ENCODE results near the gene PPM1H. TPM values are rescaled to one million over a fixed set of nuclear protein-coding genes. Genes with fewer than 3 reads are reported as not detected.
"Not testable (repeated sequence)": the region's sequence is repeated elsewhere in the genome, so short reads cannot be mapped to it uniquely, and the experiment has no call there.

The PPM1H gene
- total RNA-seq, 5 donors from 2014 or later (not counting 1 experiment from before 2014, with no cell fraction given): 0.18 to 0.82 (median 0.42) TPM

GRCh38 chr12:62664951-62665350 lies 270.0 kb downstream of the PPM1H start:
- H3K4me1 ChIP-seq (ENCODE audit: control insufficient read depth in 1 of 2, extremely low read depth in 1 of 2, insufficient read depth in 2 of 2, low read length in 2 of 2); POLR2A ChIA-PET; H3K27ac ChIP-seq (ENCODE audit: low read length); ATAC-seq (replicated peaks in 1 of 4); H3K27ac Mint-ChIP-seq; H3K9me3 Mint-ChIP-seq; H3K4me1 Mint-ChIP-seq; CTCF ChIA-PET; H3K4me3 ChIP-seq (ENCODE audit: control insufficient read depth in 1 of 2, extremely low read depth in 1 of 2, low read length in 1 of 2); H3K36me3 Mint-ChIP-seq; H3K4me3 Mint-ChIP-seq; H3K27me3 Mint-ChIP-seq; H3K9me3 ChIP-seq; H3K36me3 ChIP-seq (ENCODE audit: control insufficient read depth in 2 of 2, extremely low read depth in 1 of 2, insufficient read depth in 1 of 2, low read length in 1 of 2); DNase-seq; H3K27me3 ChIP-seq (replicated peaks in 1 of 2; ENCODE audit: control insufficient read depth in 2 of 2, extremely low read depth in 1 of 2, insufficient read depth in 2 of 2, low read length in 1 of 2): not testable (repeated sequence)
- 100% methylated on average over 1 of the region's 5 CpGs for WGBS (ENCODE audit: insufficient coverage)

GRCh38 chr12:62660756-62661155 lies 274.2 kb downstream of the PPM1H start:
- ChIA-PET CTCF (no interaction called here), POLR2A (no interaction called here)
- H3K36me3 Mint-ChIP-seq: no peaks in the 10 kb centered on the region
- peaks cover 0 to 7% of the 10 kb centered on the region in 2 experiments for H3K27me3 ChIP-seq (replicated peaks in 1 of 2; ENCODE audit: control insufficient read depth in 2 of 2, extremely low read depth in 1 of 2, insufficient read depth in 2 of 2, low read length in 1 of 2)
- 56% methylated on average over 2 of the region's 2 CpGs for WGBS (ENCODE audit: insufficient coverage)
- H3K4me1 Mint-ChIP-seq: no peaks in the 10 kb centered on the region
- peaks cover 0 to 3% of the 10 kb centered on the region in 2 experiments for H3K4me1 ChIP-seq (ENCODE audit: control insufficient read depth in 1 of 2, extremely low read depth in 1 of 2, insufficient read depth in 2 of 2, low read length in 2 of 2)
- no peak overlapping the region for H3K27ac ChIP-seq (ENCODE audit: low read length)
- H3K4me3 ChIP-seq (ENCODE audit: control insufficient read depth in 1 of 2, extremely low read depth in 1 of 2, low read length in 1 of 2): no peak overlapping the region
- no peaks in the 10 kb centered on the region for H3K36me3 ChIP-seq (ENCODE audit: control insufficient read depth in 2 of 2, extremely low read depth in 1 of 2, insufficient read depth in 1 of 2, low read length in 1 of 2)
- H3K9me3 Mint-ChIP-seq: no peaks in the 10 kb centered on the region
- ATAC-seq (replicated peaks in 1 of 4) (no peak), DNase-seq (no peak)
- H3K27me3 Mint-ChIP-seq: peaks cover 6% of the 10 kb centered on the region in 2 donors
- H3K27ac Mint-ChIP-seq: no peak overlapping the region
- no peaks in the 10 kb centered on the region for H3K9me3 ChIP-seq
- no peak overlapping the region for H3K4me3 Mint-ChIP-seq

DNA sequence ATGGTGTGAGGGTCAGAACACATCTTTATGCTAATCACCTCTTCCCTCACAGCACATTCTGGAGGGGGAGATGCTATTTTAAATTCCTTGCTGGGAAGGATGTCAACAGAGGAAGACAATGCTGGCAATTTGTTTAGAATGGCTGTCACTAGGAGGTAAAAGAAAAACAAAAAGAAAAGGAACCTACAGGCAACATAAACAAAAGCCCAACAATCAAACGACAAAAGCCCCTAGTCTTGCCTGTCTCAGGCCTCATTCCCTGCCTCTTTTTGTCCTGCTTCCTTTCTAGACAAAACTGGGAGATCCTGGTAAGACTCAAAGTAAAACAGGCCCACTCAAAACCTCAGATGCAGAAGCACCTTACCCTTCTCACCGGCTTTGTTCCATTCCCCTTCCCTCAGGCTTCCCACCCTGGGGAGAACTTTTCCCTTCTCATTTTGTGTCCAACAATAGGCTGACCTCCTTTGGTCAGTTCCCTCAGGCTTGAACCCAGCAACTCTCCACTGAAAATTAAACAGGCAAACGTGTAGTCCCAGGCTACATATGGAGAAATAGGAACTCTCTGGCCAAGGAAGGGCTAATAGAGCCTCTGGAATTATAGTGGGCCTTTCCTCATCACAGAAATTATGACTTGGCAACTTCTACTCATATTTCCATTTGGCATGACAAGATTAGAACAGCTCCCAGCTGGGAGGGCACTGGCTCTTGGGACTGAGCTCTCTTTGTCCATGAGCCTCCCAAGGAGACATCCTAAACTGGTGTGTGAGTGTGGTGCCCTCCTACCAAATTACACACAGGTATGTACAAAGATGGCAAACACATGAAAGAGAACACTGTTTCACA lies 275.3 kb downstream of the PPM1H start:
- ChIA-PET POLR2A (no interaction called here), CTCF (interaction anchor here in 1 of 2 donors (0.6 kb wide), 1 partner anchor 1647 kb away, joined by 4 read pairs; no protein-coding TSS in a partner anchor)
- Mint-ChIP-seq H3K27me3 (peaks cover 9 to 12% of the 10 kb centered on the region in 2 donors), H3K4me3 (no peak overlapping the region), H3K9me3 (no peaks in the 10 kb centered on the region), H3K27ac (no peak overlapping the region), H3K36me3 (no peaks in the 10 kb centered on the region), H3K4me1 (peaks cover 3% of the 10 kb centered on the region in 3 donors)
- ATAC-seq (replicated peaks in 1 of 4) (no peak), DNase-seq (no peak)
- Histone ChIP-seq H3K9me3 (no peaks in the 10 kb centered on the region), H3K36me3 (ENCODE audit: control insufficient read depth in 2 of 2, extremely low read depth in 1 of 2, insufficient read depth in 1 of 2, low read length in 1 of 2) (no peaks in the 10 kb centered on the region), H3K27me3 (replicated peaks in 1 of 2; ENCODE audit: control insufficient read depth in 2 of 2, extremely low read depth in 1 of 2, insufficient read depth in 2 of 2, low read length in 1 of 2) (peaks cover 0 to 15% of the 10 kb centered on the region in 2 experiments), H3K27ac (ENCODE audit: low read length) (no peak overlapping the region), H3K4me3 (ENCODE audit: control insufficient read depth in 1 of 2, extremely low read depth in 1 of 2, low read length in 1 of 2) (no peak overlapping the region), H3K4me1 (ENCODE audit: control insufficient read depth in 1 of 2, extremely low read depth in 1 of 2, insufficient read depth in 2 of 2, low read length in 2 of 2) (peaks cover 3 to 5% of the 10 kb centered on the region in 2 experiments)
- no CpG with 5 or more reads among the region's 3 CpGs for WGBS (ENCODE audit: insufficient coverage)

DNA sequence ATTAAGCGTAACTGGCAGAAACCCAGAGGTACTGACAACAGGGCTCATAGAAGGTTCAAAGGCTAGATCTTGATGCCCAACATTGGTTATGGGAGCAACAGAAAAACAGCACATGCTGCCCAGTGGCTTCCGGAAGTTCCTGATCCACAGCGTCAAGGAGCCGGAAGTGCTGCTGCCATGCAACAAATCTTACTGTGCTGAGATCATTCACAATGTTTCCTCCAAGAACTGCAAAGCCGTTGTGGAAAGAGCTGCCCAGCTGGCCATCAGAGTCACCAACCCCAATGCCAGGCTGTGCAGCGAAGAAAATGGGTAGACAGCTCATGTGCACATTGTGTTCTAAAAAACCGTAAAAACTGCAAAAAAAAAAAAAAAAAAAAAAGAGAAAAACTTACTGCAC lies 276.0 kb downstream of the PPM1H start:
- Histone ChIP-seq H3K36me3 (ENCODE audit: control insufficient read depth in 2 of 2, extremely low read depth in 1 of 2, insufficient read depth in 1 of 2, low read length in 1 of 2) (no peaks in the 10 kb centered on the region), H3K27me3 (replicated peaks in 1 of 2; ENCODE audit: control insufficient read depth in 2 of 2, extremely low read depth in 1 of 2, insufficient read depth in 2 of 2, low read length in 1 of 2) (peaks cover 0 to 21% of the 10 kb centered on the region in 2 experiments), H3K27ac (ENCODE audit: low read length) (no peak overlapping the region), H3K4me3 (ENCODE audit: control insufficient read depth in 1 of 2, extremely low read depth in 1 of 2, low read length in 1 of 2) (no peak overlapping the region), H3K9me3 (no peaks in the 10 kb centered on the region), H3K4me1 (ENCODE audit: control insufficient read depth in 1 of 2, extremely low read depth in 1 of 2, insufficient read depth in 2 of 2, low read length in 2 of 2) (peaks cover 5 to 9% of the 10 kb centered on the region in 2 experiments)
- DNase-seq (no peak), ATAC-seq (replicated peaks in 1 of 4) (no peak)
- 93% methylated on average over 5 of the region's 7 CpGs for WGBS (ENCODE audit: insufficient coverage)
- ChIA-PET CTCF (no interaction called here), POLR2A (no interaction called here)
- Mint-ChIP-seq H3K36me3 (no peaks in the 10 kb centered on the region), H3K4me1 (peaks cover 8 to 9% (median 8%) of the 10 kb centered on the region in 3 donors), H3K4me3 (no peak overlapping the region), H3K27ac (no peak overlapping the region), H3K27me3 (peaks cover 13 to 15% of the 10 kb centered on the region in 2 donors), H3K9me3 (no peaks in the 10 kb centered on the region)

GRCh38 chr12:62657363-62657632 lies 277.7 kb downstream of the PPM1H start:
- H3K4me1 ChIP-seq (ENCODE audit: control insufficient read depth in 1 of 2, extremely low read depth in 1 of 2, insufficient read depth in 2 of 2, low read length in 2 of 2): peaks cover 5 to 9% of the 10 kb centered on the region in 2 experiments
- Mint-ChIP-seq H3K27ac (no peak overlapping the region), H3K27me3 (peaks cover 13 to 15% of the 10 kb centered on the region in 2 donors), H3K4me1 (peaks cover 8 to 9% (median 8%) of the 10 kb centered on the region in 3 donors), H3K9me3 (no peaks in the 10 kb centered on the region), H3K36me3 (no peaks in the 10 kb centered on the region), H3K4me3 (no peak overlapping the region)
- ATAC-seq (replicated peaks in 1 of 4): no peak
- H3K9me3 ChIP-seq: no peaks in the 10 kb centered on the region
- no peak for DNase-seq
- H3K27me3 ChIP-seq (replicated peaks in 1 of 2; ENCODE audit: control insufficient read depth in 2 of 2, extremely low read depth in 1 of 2, insufficient read depth in 2 of 2, low read length in 1 of 2): peaks cover 0 to 23% of the 10 kb centered on the region in 2 experiments
- no peak overlapping the region for H3K27ac ChIP-seq (ENCODE audit: low read length)
- no peak overlapping the region for H3K4me3 ChIP-seq (ENCODE audit: control insufficient read depth in 1 of 2, extremely low read depth in 1 of 2, low read length in 1 of 2)
- CTCF ChIA-PET: no interaction called here
- H3K36me3 ChIP-seq (ENCODE audit: control insufficient read depth in 2 of 2, extremely low read depth in 1 of 2, insufficient read depth in 1 of 2, low read length in 1 of 2): no peaks in the 10 kb centered on the region
- POLR2A ChIA-PET: no interaction called here
- no CpG with 5 or more reads among the region's 1 CpG for WGBS (ENCODE audit: insufficient coverage)

GRCh38 chr12:62656591-62657362 lies 278.2 kb downstream of the PPM1H start:
- Histone ChIP-seq H3K4me1 (ENCODE audit: control insufficient read depth in 1 of 2, extremely low read depth in 1 of 2, insufficient read depth in 2 of 2, low read length in 2 of 2) (peaks cover 5 to 9% of the 10 kb centered on the region in 2 experiments), H3K27me3 (replicated peaks in 1 of 2; ENCODE audit: control insufficient read depth in 2 of 2, extremely low read depth in 1 of 2, insufficient read depth in 2 of 2, low read length in 1 of 2) (peaks cover 0 to 23% of the 10 kb centered on the region in 2 experiments), H3K27ac (ENCODE audit: low read length) (no peak overlapping the region), H3K9me3 (no peaks in the 10 kb centered on the region), H3K4me3 (ENCODE audit: control insufficient read depth in 1 of 2, extremely low read depth in 1 of 2, low read length in 1 of 2) (no peak overlapping the region), H3K36me3 (ENCODE audit: control insufficient read depth in 2 of 2, extremely low read depth in 1 of 2, insufficient read depth in 1 of 2, low read length in 1 of 2) (no peaks in the 10 kb centered on the region)
- Mint-ChIP-seq H3K9me3 (no peaks in the 10 kb centered on the region), H3K36me3 (no peaks in the 10 kb centered on the region), H3K27me3 (peaks cover 13 to 15% of the 10 kb centered on the region in 2 donors), H3K4me1 (peaks cover 8 to 9% (median 8%) of the 10 kb centered on the region in 3 donors), H3K4me3 (no peak overlapping the region), H3K27ac (no peak overlapping the region)
- ATAC-seq (replicated peaks in 1 of 4) (no peak), DNase-seq (no peak)
- POLR2A ChIA-PET: no interaction called here
- WGBS (ENCODE audit: insufficient coverage): 87% methylated on average over 3 of the region's 6 CpGs
- CTCF ChIA-PET: no interaction called here
